ENCODE measurements around the gene ABCG1. TPM values are rescaled to one million over a fixed set of nuclear protein-coding genes. Genes with fewer than 3 reads are reported as not detected.

The ABCG1 gene
- total RNA-seq: 2.9 TPM in 1 of 2 replicates, not detected in the other

GRCh38 chr21:42218836-42219605 is at the start of gene ABCG1:
Gene ABCG1 (plus strand): TSS chr21:42219140. CDS start chr21:42219263, 123 bp downstream.

DNA sequence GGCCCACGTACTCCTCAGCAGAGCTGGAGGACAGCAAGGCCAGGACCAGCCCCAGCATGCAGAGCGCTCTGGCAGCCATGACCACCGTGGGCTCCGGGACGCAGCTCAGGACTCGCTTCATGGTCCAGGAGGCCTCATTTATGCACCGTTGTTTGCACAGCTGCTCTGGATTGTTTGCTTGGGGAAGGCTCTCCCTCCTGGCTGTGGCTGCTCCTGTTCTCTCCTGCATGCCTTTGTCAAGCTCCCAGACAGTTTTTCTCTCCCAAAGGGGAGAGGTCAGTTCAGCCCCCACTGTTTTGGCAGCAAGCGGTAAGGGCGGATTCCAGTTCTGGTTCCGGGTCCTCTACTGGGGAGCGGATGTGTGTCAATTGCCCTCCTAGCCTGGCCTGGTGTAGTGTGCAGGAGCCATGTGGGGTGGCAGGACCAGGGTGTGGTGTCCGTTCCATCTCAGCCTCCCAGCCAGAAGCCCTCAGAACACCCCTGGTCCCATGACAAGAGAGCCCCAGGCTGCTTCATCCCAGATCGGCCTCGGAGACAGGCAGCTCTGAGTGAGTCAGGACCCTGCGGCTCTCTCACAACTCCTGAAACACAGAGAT is 96.5 kb downstream of the ABCG1 start, which contains the start of gene TFF3:
Gene TFF3 (minus strand): TSS at position 114 of the 596 bp plus-strand sequence. CDS start 35 bp downstream, at position 79.

Other genes starting within 250 kb of the ABCG1 start
- gene ZBTB21, start 208.8 kb upstream of the ABCG1 start, total RNA-seq: 6.2 and 8.7 TPM in 2 replicates
- not detected in 2 replicates for gene UMODL1, start 147.8 kb upstream of the ABCG1 start, total RNA-seq
- gene TFF3, start 96.3 kb downstream of the ABCG1 start, total RNA-seq: 1.1 and 1.4 TPM in 2 replicates
- not detected in 2 replicates for gene TFF2, start 131.9 kb downstream of the ABCG1 start, total RNA-seq
- gene TFF1, start 147.4 kb downstream of the ABCG1 start, total RNA-seq: 0.49 TPM in 1 of 2 replicates, not detected in the other
- gene TMPRSS3, start 176.9 kb downstream of the ABCG1 start, total RNA-seq: not detected in 2 replicates
- not detected in 2 replicates for gene UBASH3A, start 184.8 kb downstream of the ABCG1 start, total RNA-seq